GM12878 (cell line): Measurements from ENCODE around the gene TSFM.

Experiments
- BRCA1 ChIP-seq: IDR thresholded peaks from 2 replicates; pipeline ENCODE4 v1.6.1; 2011; ENCODE audit warnings: low read depth, low read length, improper control_type of control experiment
- CREM ChIP-seq: IDR thresholded peaks from 2 replicates; pipeline ENCODE4 v1.6.1; 2014; ENCODE audit warnings: antibody characterized with exemption, low read depth
- CTCF ChIP-seq, 3 experiments: IDR thresholded peaks in 2 of 3; conservative IDR thresholded peaks in 1 of 3; 2 replicates each; pipeline ENCODE4 v1.5.1; 2011; ENCODE audit warnings: low read depth in 3 of 3, low read length in 3 of 3, mild to moderate bottlenecking in 3 of 3, control low read depth in 2 of 3, moderate library complexity in 2 of 3, inconsistent platforms in 1 of 3, mixed read lengths in 1 of 3; ENCODE audit not compliant: control insufficient read depth in 2 of 3, insufficient read depth in 1 of 3; ENCODE audit errors: extremely low read depth in 1 of 3
- ETV6 ChIP-seq, 2 experiments: fragments of 450-650 bp in 1 of 2; IDR thresholded peaks in 1 of 2; conservative IDR thresholded peaks in 1 of 2; 2 replicates each; pipeline ENCODE4 v1.6.1; 2014; ENCODE audit warnings: antibody characterized with exemption in 1 of 2, borderline replicate concordance in 1 of 2, low read depth in 1 of 2, mild to moderate bottlenecking in 1 of 2, moderate library complexity in 1 of 2
- POLR2A ChIP-seq: IDR thresholded peaks from 2 replicates; pipeline ENCODE4 v1.6.1; 2011; ENCODE audit warnings: low read depth, mild to moderate bottlenecking, low read length
- POLR2AphosphoS5 ChIP-seq: IDR thresholded peaks from 2 replicates; pipeline ENCODE4 v1.6.1; 2011; ENCODE audit warnings: mild to moderate bottlenecking, low read length, inconsistent platforms
- RELA ChIP-seq: fragments of 450-650 bp; IDR thresholded peaks from 2 replicates; pipeline ENCODE4 v1.8.0; 2014; ENCODE audit warnings: borderline replicate concordance; ENCODE audit not compliant: partially characterized antibody
- SRF ChIP-seq, 2 experiments: IDR thresholded peaks; 2 replicates each; pipeline ENCODE4 v1.6.1; 2011; ENCODE audit warnings: low read depth in 2 of 2, low read length in 2 of 2, mild to moderate bottlenecking in 1 of 2, moderate library complexity in 1 of 2

DNA sequence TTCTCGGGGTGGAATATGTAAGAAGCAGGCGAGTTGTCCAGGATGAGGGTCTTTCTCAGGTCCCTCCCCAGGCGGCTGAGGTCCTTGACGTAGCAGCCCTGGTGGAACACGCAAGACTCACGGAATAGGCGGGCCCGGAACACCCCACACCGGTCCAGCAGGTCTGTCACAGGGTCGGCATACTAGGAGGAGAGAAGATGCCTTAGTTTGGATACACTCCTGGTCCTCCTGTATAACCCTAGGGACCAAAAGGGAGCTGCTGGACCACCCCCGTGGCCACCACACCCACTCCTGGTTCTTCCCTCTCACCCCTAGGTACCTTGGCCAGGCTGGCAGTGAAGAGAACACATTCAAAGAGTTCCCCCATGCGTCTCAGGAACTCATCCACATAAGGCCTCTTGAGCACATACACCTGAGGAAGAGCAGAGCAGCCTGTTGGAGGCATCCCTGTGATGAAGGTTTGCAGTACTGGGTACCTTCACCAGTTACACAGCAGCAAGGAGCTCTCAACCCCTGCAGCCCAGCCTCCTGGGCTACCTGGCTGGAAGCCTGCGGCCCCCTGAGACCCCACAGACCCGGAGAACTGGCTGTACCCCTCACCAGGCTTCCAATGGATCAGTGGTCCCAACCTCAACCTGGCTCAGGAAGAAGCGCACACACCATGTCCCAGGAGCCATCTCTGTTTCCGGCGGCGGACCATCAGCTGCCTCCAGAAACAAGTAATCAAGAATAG is 41.5 kb downstream of the TSFM start:
- TF ChIP-seq BRCA1 (no peak), RELA (no peak), CREM (no peak), POLR2AphosphoS5 (no peak), ETV6 (conservative IDR thresholded peaks at IDR 0.05 in 1 of 2, IDR thresholded peaks at IDR 0.05 in 1 of 2; ENCODE audit: borderline replicate concordance in 1 of 2, low read depth in 1 of 2) (no peak), POLR2A (no peak), CTCF (IDR thresholded peaks at IDR 0.05 in 2 of 3, conservative IDR thresholded peaks at IDR 0.05 in 1 of 3; ENCODE audit: control insufficient read depth in 2 of 3, extremely low read depth in 1 of 3, insufficient read depth in 1 of 3, low read depth in 3 of 3, low read length in 3 of 3) (no peak), SRF (IDR thresholded peaks at IDR 0.05; ENCODE audit: low read depth in 2 of 2, low read length in 2 of 2) (no peak)
